Hepatocyte (in vitro differentiated cells): Measurements from ENCODE around the gene ZNF354B.

Source experiments
- CTCF ChIP-seq: fragments of 200-600 bp; sonication (generic); IDR thresholded peaks from 2 replicates; pipeline ENCODE4 v1.5.1; 2016; ENCODE audit warnings: antibody characterized with exemption, mild to moderate bottlenecking; ENCODE audit not compliant: poor library complexity
- EZH2 ChIP-seq: fragments of 200-600 bp; sonication (generic); IDR thresholded peaks from 2 replicates; pipeline ENCODE4 v1.6.1; 2016; ENCODE audit warnings: antibody characterized with exemption, mild to moderate bottlenecking, borderline replicate concordance
- EZH2phosphoT487 ChIP-seq: fragments of 200-600 bp; sonication (generic); IDR thresholded peaks from one replicate; pipeline ENCODE4 v1.6.1; 2018; ENCODE audit warnings: antibody characterized with exemption, mild to moderate bottlenecking, low read depth, moderate library complexity; ENCODE audit not compliant: unreplicated experiment, severe bottlenecking

GRCh38 chr5:178832618-178833201 lies 27.0 kb upstream of the ZNF354B start:
- no peak for TF ChIP-seq CTCF
- TF ChIP-seq EZH2phosphoT487 = no peak
- no peak for TF ChIP-seq EZH2
